DND-41 (cell line): ENCODE results near the gene C22orf23.

ENCODE experiments used
- CTCF ChIP-seq: IDR thresholded peaks from 2 replicates; pipeline ENCODE4 v1.5.1; 2012; ENCODE audit warnings: borderline replicate concordance, low read length, moderate library complexity, mild to moderate bottlenecking; ENCODE audit not compliant: poor library complexity, severe bottlenecking; ENCODE audit errors: extremely low read depth
- EZH2 ChIP-seq: IDR thresholded peaks from 3 replicates; pipeline ENCODE4 v1.6.1; 2012; ENCODE audit warnings: borderline replicate concordance, low read depth, mild to moderate bottlenecking, moderate library complexity, low read length, inconsistent platforms; ENCODE audit not compliant: severe bottlenecking

- peak; percentile 75 for TF ChIP-seq CTCF
- TF ChIP-seq EZH2 = no peak
Measured at GRCh38 chr22:37933711-37934376, 19.6 kb downstream of the C22orf23 start.
